Testis (tissue), 2 donors: ENCODE measurements around the gene AGAP1.

ENCODE experiments used
- CTCF ChIP-seq, 3 experiments: fragments of 450-650 bp in 2 of 3; fragments of 200-600 bp in 1 of 3; sonication (generic) in 1 of 3; IDR thresholded peaks; one replicate each; pipeline ENCODE4 v1.5.1; 2016 to 2019; ENCODE audit warnings: antibody characterized with exemption in 3 of 3, mild to moderate bottlenecking in 2 of 3, moderate library complexity in 1 of 3
- POLR2A ChIP-seq: fragments of 450-650 bp; IDR thresholded peaks from one replicate; pipeline ENCODE4 v1.6.1; 2017; ENCODE audit warnings: antibody characterized with exemption, mild to moderate bottlenecking, moderate library complexity

GRCh38 chr2:235654103-235654813 is 160.4 kb downstream of the AGAP1 start:
- TF ChIP-seq CTCF (IDR thresholded peaks at IDR 0.05) (no peak), POLR2A (no peak)
